Astrocyte (in vitro differentiated cells and primary cell): Measurements from ENCODE around the gene RAD51AP2.

Experiments used
- CTCF ChIP-seq: IDR thresholded peaks from 2 replicates; pipeline ENCODE4 v1.5.1; 2011; ENCODE audit warnings: low read depth, mild to moderate bottlenecking, inconsistent platforms, low read length, moderate library complexity; ENCODE audit not compliant: insufficient read depth
- EZH2 ChIP-seq: IDR thresholded peaks from 2 replicates; pipeline ENCODE4 v1.6.1; 2012; ENCODE audit warnings: mild to moderate bottlenecking, low read length, inconsistent platforms; ENCODE audit not compliant: insufficient read depth

GRCh38 chr2:17538844-17539554 is 20.8 kb upstream of the RAD51AP2 start:
- TF ChIP-seq CTCF (no peak), EZH2 (no peak)
